ENCODE results near the gene METTL8.

- TF ChIP-seq CTCF (IDR thresholded peaks at IDR 0.05; ENCODE audit: borderline replicate concordance, extremely low read depth, low read length, poor library complexity, severe bottlenecking) (no peak), EZH2 (IDR thresholded peaks at IDR 0.05; ENCODE audit: borderline replicate concordance, low read depth, low read length, severe bottlenecking) (no peak)
These were observed 49.1 kb upstream of the METTL8 start for GRCh38 chr2:171482877-171483276.

All from DND-41 (cell line).